Ovary (tissue), 3 donors: ENCODE measurements around the gene AFAP1.

Source experiments
- EP300 ChIP-seq: sonication (generic); formaldehyde crosslinking; IDR thresholded peaks from one replicate; pipeline ENCODE4 v1.6.1; 2017; ENCODE audit warnings: antibody characterized with exemption
- POLR2A ChIP-seq: fragments of 450-650 bp; IDR thresholded peaks from one replicate; pipeline ENCODE4 v1.6.1; 2017; ENCODE audit warnings: antibody characterized with exemption, mild to moderate bottlenecking, moderate library complexity
- TF ChIP-seq, protein P1 (sequence below), 3 donors: fragments of 450-650 bp in 2 of 3; fragments of 200-600 bp in 1 of 3; IDR thresholded peaks; one replicate each; pipeline versions ENCODE4 v1.5.1 to v1.8.0; 2016 to 2022; ENCODE audit warnings: antibody characterized with exemption in 3 of 3, mild to moderate bottlenecking in 1 of 3
- donor health status: DM: no; HTN: no; CAD: no.

GRCh38 chr4:7767966-7768365, 171.7 kb downstream of the AFAP1 start:
- TF ChIP-seq, protein P1, sequence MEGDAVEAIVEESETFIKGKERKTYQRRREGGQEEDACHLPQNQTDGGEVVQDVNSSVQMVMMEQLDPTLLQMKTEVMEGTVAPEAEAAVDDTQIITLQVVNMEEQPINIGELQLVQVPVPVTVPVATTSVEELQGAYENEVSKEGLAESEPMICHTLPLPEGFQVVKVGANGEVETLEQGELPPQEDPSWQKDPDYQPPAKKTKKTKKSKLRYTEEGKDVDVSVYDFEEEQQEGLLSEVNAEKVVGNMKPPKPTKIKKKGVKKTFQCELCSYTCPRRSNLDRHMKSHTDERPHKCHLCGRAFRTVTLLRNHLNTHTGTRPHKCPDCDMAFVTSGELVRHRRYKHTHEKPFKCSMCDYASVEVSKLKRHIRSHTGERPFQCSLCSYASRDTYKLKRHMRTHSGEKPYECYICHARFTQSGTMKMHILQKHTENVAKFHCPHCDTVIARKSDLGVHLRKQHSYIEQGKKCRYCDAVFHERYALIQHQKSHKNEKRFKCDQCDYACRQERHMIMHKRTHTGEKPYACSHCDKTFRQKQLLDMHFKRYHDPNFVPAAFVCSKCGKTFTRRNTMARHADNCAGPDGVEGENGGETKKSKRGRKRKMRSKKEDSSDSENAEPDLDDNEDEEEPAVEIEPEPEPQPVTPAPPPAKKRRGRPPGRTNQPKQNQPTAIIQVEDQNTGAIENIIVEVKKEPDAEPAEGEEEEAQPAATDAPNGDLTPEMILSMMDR (IDR thresholded peaks at IDR 0.05) = no peak
- no peak for TF ChIP-seq EP300
- no peak for TF ChIP-seq POLR2A
